Stomach (tissue), 9 donors: Measurements from ENCODE around the gene ITGA3. TPM values are rescaled to one million over a fixed set of nuclear protein-coding genes. Genes with fewer than 3 reads are reported as not detected.
A peak's percentile ranks its signal among the peaks of the same experiment; 100 is the strongest.

Experiments
- DNase-seq, 2 donors: peaks; one replicate each; pipeline versions ENCODE4 v3.0.0 to v3.0.0-alpha.2; 2013 to 2019
- H3K27ac ChIP-seq, 5 donors: fragments of 200-600 bp in 4 of 5; sonication (generic) in 4 of 5; one replicate each; pipeline ENCODE4 v1.5.1; 2013 to 2019; ENCODE audit warnings: mild to moderate bottlenecking in 1 of 5, moderate library complexity in 1 of 5
- H3K27me3 ChIP-seq, 3 donors: fragments of 200-600 bp; sonication (generic); one replicate each; pipeline ENCODE4 v1.5.1; 2017 to 2019; ENCODE audit warnings: mixed run types in 1 of 3
- H3K36me3 ChIP-seq, 4 donors: fragments of 200-600 bp; sonication (generic); 1 replicate in 3 of 4; 2 replicates in 1 of 4; pipeline ENCODE4 v1.5.1; 2016 to 2019
- H3K4me1 ChIP-seq, 4 donors: fragments of 200-600 bp; sonication (generic); one replicate each; pipeline ENCODE4 v1.5.1; 2016 to 2019
- H3K4me3 ChIP-seq, 4 donors: fragments of 200-600 bp; sonication (generic) in 3 of 4; one replicate each; pipeline ENCODE4 v1.5.1; 2016 to 2019; ENCODE audit warnings: mild to moderate bottlenecking in 1 of 4
- H3K9me3 ChIP-seq, 4 donors: fragments of 200-600 bp; sonication (generic); one replicate each; pipeline ENCODE4 v1.5.1; 2016 to 2019
- EP300 ChIP-seq: sonication (generic); formaldehyde crosslinking; IDR thresholded peaks from one replicate; pipeline ENCODE4 v1.6.1; 2017; ENCODE audit warnings: antibody characterized with exemption
- POLR2A ChIP-seq, 4 donors: fragments of 450-650 bp; IDR thresholded peaks; one replicate each; pipeline ENCODE4 v1.6.1; 2016; ENCODE audit warnings: antibody characterized with exemption in 4 of 4, control low read depth in 2 of 4, mild to moderate bottlenecking in 1 of 4, moderate library complexity in 1 of 4
- POLR2AphosphoS5 ChIP-seq, 3 donors: sonication (generic); formaldehyde crosslinking; IDR thresholded peaks; one replicate each; pipeline ENCODE4 v1.6.1; 2016; ENCODE audit warnings: antibody characterized with exemption in 3 of 3
- WGBS, 5 donors: extraction: QIAGEN DNeasy Blood & Tissue Kit in 3 of 5; methylation state at CpG; one replicate each; pipeline versions ENCODE4 v1.1.5 to v1.1.7; 2013 to 2018; 5-methylcytosine and 5-hydroxymethylcytosine counted together
- intact Hi-C: fragments of 100-400 bp; cut with DNase I; formaldehyde crosslinking; loops from one replicate; pipeline ENCODE4 v1.15.1; 2023; ENCODE audit warnings: low total_unique reads
- polyA plus RNA-seq, 3 donors: library from polyadenylated mRNA; stranded (reverse); fragments of 200-250 nt; gene quantifications; one replicate each; pipeline ENCODE4 v1.2.3, GENCODE V29; 2013
- total RNA-seq, 5 donors: library from RNA; depleted of rRNA; stranded (reverse); fragments of >200 nt; gene quantifications; one replicate each; pipeline versions ENCODE4 v1.1.0 to v1.2.3, GENCODE V29; 2014 to 2016
- TF ChIP-seq, protein P1 (sequence below), 7 experiments: fragments of 450-650 bp in 4 of 7; fragments of 200-600 bp in 3 of 7; sonication (generic) in 3 of 7; IDR thresholded peaks; one replicate each; pipeline ENCODE4 v1.5.1; 2016 to 2019; ENCODE audit warnings: antibody characterized with exemption in 7 of 7, control low read depth in 2 of 7, mild to moderate bottlenecking in 1 of 7
- donor health status: healthy with polysubstance abuse.
- donor health status: Bipolar disorder and iron deficiency.
- donor health status: healthy.

The ITGA3 gene
- total and polyA plus RNA-seq, 8 donors, result 6.9 to 698 (median 73.9) TPM

DNA sequence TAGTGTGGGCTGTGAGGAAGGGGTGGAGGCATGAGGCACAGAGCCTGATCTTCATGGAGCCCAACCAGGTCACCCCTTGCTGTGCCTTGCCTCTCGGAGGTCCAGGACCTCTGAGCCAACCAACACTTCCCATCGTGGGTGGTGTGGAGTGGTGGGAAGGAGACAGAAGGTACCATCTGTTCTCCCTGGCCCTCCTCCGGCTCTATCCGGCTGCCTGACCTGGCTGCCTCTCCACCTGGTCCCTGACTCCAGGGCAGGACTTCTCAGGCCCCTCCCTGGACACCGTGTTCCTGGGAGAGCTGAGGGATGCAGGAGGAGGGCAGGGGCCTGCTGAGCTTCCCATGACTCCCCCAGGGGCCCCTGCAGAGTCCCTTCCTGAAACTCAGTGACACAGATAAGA lies 43.1 kb downstream of the ITGA3 start:
- intact Hi-C loops, result no loop called here
- Histone ChIP-seq H3K9me3 (no peaks in the 10 kb centered on the region), H3K27me3 (no peaks in the 10 kb centered on the region), H3K4me3 (no peak overlapping the region), H3K27ac (peak overlapping the region in 2 of 5 donors; percentile 17 to 79), H3K36me3 (peaks cover 13 to 57% (median 40%) of the 10 kb centered on the region in 4 donors), H3K4me1 (peaks cover 44 to 92% (median 69%) of the 10 kb centered on the region in 4 donors)
- no peak for TF ChIP-seq POLR2A (IDR thresholded peaks at IDR 0.05)
- TF ChIP-seq EP300, result no peak
- TF ChIP-seq POLR2AphosphoS5 (IDR thresholded peaks at IDR 0.05), result no peak
- TF ChIP-seq, protein P1, sequence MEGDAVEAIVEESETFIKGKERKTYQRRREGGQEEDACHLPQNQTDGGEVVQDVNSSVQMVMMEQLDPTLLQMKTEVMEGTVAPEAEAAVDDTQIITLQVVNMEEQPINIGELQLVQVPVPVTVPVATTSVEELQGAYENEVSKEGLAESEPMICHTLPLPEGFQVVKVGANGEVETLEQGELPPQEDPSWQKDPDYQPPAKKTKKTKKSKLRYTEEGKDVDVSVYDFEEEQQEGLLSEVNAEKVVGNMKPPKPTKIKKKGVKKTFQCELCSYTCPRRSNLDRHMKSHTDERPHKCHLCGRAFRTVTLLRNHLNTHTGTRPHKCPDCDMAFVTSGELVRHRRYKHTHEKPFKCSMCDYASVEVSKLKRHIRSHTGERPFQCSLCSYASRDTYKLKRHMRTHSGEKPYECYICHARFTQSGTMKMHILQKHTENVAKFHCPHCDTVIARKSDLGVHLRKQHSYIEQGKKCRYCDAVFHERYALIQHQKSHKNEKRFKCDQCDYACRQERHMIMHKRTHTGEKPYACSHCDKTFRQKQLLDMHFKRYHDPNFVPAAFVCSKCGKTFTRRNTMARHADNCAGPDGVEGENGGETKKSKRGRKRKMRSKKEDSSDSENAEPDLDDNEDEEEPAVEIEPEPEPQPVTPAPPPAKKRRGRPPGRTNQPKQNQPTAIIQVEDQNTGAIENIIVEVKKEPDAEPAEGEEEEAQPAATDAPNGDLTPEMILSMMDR (IDR thresholded peaks at IDR 0.05), result no peak
- DNase-seq, result no peak
- 66 to 86% (median 77%) methylated on average over 5 of the region's 5 CpGs for WGBS, 5 donors

DNA sequence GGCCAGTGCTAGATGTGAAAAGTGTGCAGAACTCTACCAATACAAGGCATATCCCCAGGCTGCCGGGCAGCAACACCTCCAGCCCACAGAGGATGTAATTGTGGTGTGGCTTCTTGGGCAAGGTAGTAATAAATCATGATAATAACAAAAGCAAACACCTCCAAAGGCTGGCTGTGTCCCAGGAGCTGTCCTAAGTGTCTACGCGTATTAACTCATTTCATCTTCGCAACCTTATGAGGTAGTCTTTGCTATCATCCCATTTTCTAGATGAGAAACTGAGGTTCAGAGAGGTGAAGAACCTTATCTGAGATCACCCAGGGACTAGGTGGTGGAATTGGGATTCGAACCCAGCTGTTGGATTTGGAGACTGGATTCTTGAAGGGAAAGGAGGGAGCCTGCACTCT lies 44.6 kb downstream of the ITGA3 start:
- peak overlapping the region; percentile 71 to 85 (median 80) for H3K27ac ChIP-seq
- TF ChIP-seq EP300, result no peak
- no peak for TF ChIP-seq POLR2AphosphoS5 (IDR thresholded peaks at IDR 0.05)
- H3K27me3 ChIP-seq, result no peaks in the 10 kb centered on the region
- DNase-seq, result no peak
- 55 to 63% (median 57%) methylated on average over 5 of the region's 5 CpGs for WGBS, 5 donors
- H3K4me3 ChIP-seq, result peak overlapping the region in 1 of 4 donors; percentile 20
- peaks cover 13 to 72% (median 53%) of the 10 kb centered on the region in 4 donors for H3K36me3 ChIP-seq
- peaks cover 44 to 87% (median 66%) of the 10 kb centered on the region in 4 donors for H3K4me1 ChIP-seq
- intact Hi-C loops, result no loop called here
- no peaks in the 10 kb centered on the region for H3K9me3 ChIP-seq

DNA sequence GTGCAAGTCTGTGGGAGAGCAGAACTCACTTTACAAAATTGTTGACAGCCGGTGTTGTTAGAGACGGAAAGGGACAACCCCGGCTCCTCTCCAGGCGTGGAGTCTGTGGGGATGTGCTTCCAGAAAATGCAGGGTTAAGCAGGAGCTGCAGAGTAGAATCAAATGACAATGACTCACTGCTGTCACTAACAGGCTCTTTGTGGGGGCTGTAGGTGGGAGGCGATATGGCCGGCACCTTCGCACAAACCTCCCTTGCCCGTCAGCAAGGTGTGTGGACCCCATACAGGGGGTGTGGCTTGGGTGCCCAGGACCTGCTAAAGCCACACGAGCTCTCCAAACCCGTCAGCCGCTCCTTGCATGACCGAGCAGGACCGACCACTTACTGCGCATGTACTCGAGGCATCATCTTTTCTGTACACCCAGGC lies 45.0 kb downstream of the ITGA3 start:
- Histone ChIP-seq H3K4me3 (peak overlapping the region in 3 of 4 donors; percentile 2 to 20 (median 14)), H3K27me3 (no peaks in the 10 kb centered on the region), H3K4me1 (peaks cover 42 to 85% (median 62%) of the 10 kb centered on the region in 4 donors), H3K27ac (peak overlapping the region; percentile 71 to 85 (median 80)), H3K36me3 (peaks cover 17 to 76% (median 58%) of the 10 kb centered on the region in 4 donors), H3K9me3 (no peaks in the 10 kb centered on the region)
- TF ChIP-seq POLR2AphosphoS5 (IDR thresholded peaks at IDR 0.05) (no peak), EP300 (no peak), POLR2A (IDR thresholded peaks at IDR 0.05) (no peak)
- TF ChIP-seq, protein P1 (IDR thresholded peaks at IDR 0.05), result no peak
- peak in 1 of 2 donors; percentile 84 for DNase-seq
- WGBS, 5 donors, result 36 to 59% (median 41%) methylated on average over 15 of the region's 15 CpGs
- intact Hi-C loops, result no loop called here

DNA sequence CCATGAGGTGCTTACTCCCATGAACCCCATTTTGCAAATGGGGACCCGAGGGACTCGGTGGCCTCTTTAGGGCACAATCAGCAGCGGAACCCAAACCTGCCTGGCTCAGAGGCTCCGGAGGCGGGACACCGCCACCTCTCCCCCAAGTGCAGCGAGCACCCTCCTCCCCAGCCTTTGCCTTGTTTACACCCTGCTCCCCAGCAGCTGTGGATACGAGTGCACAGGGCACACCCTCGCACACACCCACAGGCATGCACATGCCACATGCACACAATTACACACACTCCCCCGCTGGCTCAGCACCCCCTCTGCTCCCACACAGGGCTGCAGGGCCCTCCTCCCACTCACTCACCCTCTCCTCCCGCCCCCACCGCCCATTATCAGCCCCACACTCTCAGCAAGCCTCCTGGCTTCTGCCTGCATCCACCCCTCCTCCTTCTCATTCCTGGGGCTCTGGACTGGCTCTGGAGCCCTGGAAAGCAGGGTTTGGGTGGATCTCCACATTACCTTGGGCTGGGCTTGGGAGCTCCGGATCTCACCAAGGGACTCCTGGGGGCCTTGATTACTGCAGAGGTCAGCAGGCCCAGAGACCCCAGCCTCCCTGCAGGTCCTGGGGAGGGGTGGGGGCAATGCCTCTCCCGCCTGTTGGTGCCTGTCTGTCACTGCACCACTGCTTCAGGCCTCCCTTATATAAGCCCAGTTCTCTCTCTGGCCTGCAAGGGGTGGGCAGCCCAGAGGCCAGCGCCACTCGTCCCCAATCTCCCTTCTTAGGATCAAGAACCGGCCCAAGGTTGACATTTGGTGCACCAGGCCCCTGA lies 45.6 kb downstream of the ITGA3 start:
- H3K4me1 ChIP-seq, result peaks cover 36 to 79% (median 55%) of the 10 kb centered on the region in 4 donors

More for the DNA sequence above, 45.6 kb downstream of the ITGA3 start:
- DNase-seq, result peak; percentile 73 to 93
- intact Hi-C loops, result no loop called here
- 31 to 54% (median 37%) methylated on average over 15 to 17 of the region's 17 CpGs for WGBS, 5 donors
- no peaks in the 10 kb centered on the region for H3K9me3 ChIP-seq
- peaks cover 20 to 82% (median 64%) of the 10 kb centered on the region in 4 donors for H3K36me3 ChIP-seq
- H3K27ac ChIP-seq, result peak overlapping the region; percentile 71 to 85 (median 80)
- peak overlapping the region; percentile 2 to 20 (median 10) for H3K4me3 ChIP-seq
- TF ChIP-seq, protein P1 (IDR thresholded peaks at IDR 0.05), result no peak
- TF ChIP-seq POLR2AphosphoS5 (IDR thresholded peaks at IDR 0.05), result peak; percentile 23 to 33 (median 25)
- no peak for TF ChIP-seq POLR2A (IDR thresholded peaks at IDR 0.05)
- TF ChIP-seq EP300, result no peak
- H3K27me3 ChIP-seq, result no peaks in the 10 kb centered on the region
